Measurements from ENCODE around the gene ZDHHC1. TPM values are rescaled to one million over a fixed set of nuclear protein-coding genes. Genes with fewer than 3 reads are reported as not detected.

The ZDHHC1 gene
- polyA plus RNA-seq, 3 donors: 3.3 to 14.2 (median 6.0) TPM

DNA sequence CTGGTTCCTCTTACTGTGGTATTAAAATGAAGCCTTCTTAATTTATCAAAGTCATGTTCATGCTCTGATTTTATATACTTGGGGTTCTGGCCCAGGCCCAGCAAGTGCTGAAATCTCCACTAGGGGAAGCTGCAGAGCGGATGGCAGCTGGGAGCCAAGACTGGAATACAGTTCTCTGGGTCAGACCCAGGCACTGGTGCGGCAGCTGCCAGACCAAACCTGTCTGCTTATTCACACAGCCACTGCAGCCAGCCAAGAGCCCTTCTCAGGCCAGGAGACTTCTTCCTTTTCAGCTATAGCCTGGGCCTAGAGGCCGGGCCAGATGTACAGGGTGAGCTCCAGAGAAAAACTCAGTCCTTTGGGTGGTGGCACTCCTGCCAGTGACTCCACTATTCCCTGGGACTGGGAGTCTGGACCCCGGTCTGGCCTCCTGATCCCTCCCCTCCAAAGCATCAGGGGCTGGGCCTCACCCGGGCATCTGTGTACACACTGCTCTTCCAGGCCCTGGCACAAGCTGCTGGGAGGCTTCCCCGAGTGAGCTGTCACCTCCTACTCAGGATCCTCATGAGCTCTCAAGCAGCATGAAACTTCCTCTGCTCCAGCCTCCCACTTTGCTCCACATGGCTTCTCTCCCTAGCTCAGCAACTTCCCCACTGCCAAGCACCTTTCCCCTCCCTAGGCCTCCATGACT lies 40.3 kb upstream of the ZDHHC1 start:
- no peak overlapping the region for H3K9ac ChIP-seq (ENCODE audit: insufficient read depth, low read length, poor library complexity, severe bottlenecking)
- Mint-ChIP-seq H3K9me3 (peaks cover 0 to 2% (median 0%) of the 10 kb centered on the region in 7 donors), H3K4me1 (peaks cover 23% of the 10 kb centered on the region), H3K27ac (peak overlapping the region in 4 of 7 donors; percentile 19 to 80 (median 68)), H3K27me3 (ENCODE audit: low read depth in 3 of 3) (no peaks in the 10 kb centered on the region), H3K36me3 (peaks cover 52 to 84% of the 10 kb centered on the region in 2 donors), H3K4me3 (no peak overlapping the region)
- no peaks in the 10 kb centered on the region for H3K27me3 ChIP-seq (ENCODE audit: control insufficient read depth in 2 of 2, insufficient read depth in 2 of 2, low read length in 2 of 2)
- peaks cover 75 to 93% of the 10 kb centered on the region in 2 donors for H3K36me3 ChIP-seq (replicated peaks in 1 of 2; ENCODE audit: control insufficient read depth in 1 of 2, insufficient read depth in 2 of 2, low read length in 2 of 2)
- TF ChIP-seq, protein P1, sequence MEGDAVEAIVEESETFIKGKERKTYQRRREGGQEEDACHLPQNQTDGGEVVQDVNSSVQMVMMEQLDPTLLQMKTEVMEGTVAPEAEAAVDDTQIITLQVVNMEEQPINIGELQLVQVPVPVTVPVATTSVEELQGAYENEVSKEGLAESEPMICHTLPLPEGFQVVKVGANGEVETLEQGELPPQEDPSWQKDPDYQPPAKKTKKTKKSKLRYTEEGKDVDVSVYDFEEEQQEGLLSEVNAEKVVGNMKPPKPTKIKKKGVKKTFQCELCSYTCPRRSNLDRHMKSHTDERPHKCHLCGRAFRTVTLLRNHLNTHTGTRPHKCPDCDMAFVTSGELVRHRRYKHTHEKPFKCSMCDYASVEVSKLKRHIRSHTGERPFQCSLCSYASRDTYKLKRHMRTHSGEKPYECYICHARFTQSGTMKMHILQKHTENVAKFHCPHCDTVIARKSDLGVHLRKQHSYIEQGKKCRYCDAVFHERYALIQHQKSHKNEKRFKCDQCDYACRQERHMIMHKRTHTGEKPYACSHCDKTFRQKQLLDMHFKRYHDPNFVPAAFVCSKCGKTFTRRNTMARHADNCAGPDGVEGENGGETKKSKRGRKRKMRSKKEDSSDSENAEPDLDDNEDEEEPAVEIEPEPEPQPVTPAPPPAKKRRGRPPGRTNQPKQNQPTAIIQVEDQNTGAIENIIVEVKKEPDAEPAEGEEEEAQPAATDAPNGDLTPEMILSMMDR (IDR thresholded peaks at IDR 0.05): peak; percentile 57
- DNase-seq: no peak
- H3K27ac ChIP-seq (ENCODE audit: low read depth in 1 of 2, low read length in 2 of 2): peak overlapping the region in 1 of 2 donors; percentile 18
- intact Hi-C loops (cut with micrococcal nuclease): no loop called here
- peaks cover 100% of the 10 kb centered on the region for H4K20me1 ChIP-seq (ENCODE audit: insufficient read depth, low read length)
- peaks cover 10 to 22% of the 10 kb centered on the region in 2 donors for H3K4me1 ChIP-seq (ENCODE audit: control insufficient read depth in 1 of 2, insufficient read depth in 2 of 2, low read length in 2 of 2)
- no peaks in the 10 kb centered on the region for H3K9me3 ChIP-seq (replicated peaks in 1 of 2; ENCODE audit: control insufficient read depth in 1 of 2, insufficient read depth in 1 of 2, low read length in 2 of 2)
- no peak overlapping the region for H3K4me2 ChIP-seq (replicated peaks; ENCODE audit: extremely low read depth, low read length, poor library complexity, severe bottlenecking)
- H3K79me2 ChIP-seq (ENCODE audit: insufficient read depth, low read length): peaks cover 100% of the 10 kb centered on the region
- 71% methylated on average over 5 of the region's 6 CpGs for WGBS (ENCODE audit: insufficient coverage)
- no peak overlapping the region for H3K4me3 ChIP-seq (replicated peaks in 1 of 3; ENCODE audit: low read depth in 2 of 3, low read length in 3 of 3)
- no peak overlapping the region for H2AFZ ChIP-seq (ENCODE audit: insufficient read depth, low read depth, low read length, poor library complexity, severe bottlenecking)

DNA sequence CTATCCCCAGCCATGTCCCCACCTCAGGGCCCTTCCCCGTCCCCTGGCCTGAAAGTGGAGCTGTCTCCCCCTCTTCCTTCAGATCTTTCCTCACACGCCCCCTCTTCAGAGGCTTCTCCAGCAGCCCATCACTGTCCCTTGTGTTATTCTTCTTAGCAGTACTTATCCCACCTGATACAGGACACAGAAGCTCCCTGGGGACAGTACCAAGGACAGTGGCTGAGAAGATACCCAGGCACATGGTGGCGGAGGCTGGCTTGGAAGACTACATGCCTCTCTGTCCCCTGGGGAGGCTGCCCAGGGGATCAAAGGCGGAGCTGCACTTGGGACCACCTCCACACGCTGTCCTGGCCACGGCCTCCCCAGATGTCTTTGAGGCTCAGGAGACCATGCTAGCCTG lies 38.6 kb upstream of the ZDHHC1 start:
- DNase-seq: no peak
- H3K36me3 Mint-ChIP-seq: peaks cover 55 to 87% of the 10 kb centered on the region in 2 donors
- peak overlapping the region in 2 of 7 donors; percentile 31 to 87 for H3K27ac Mint-ChIP-seq

More for the DNA sequence above, 38.6 kb upstream of the ZDHHC1 start:
- Histone ChIP-seq H3K4me1 (ENCODE audit: control insufficient read depth in 1 of 2, insufficient read depth in 2 of 2, low read length in 2 of 2) (peaks cover 6 to 8% of the 10 kb centered on the region in 2 donors), H2AFZ (ENCODE audit: insufficient read depth, low read depth, low read length, poor library complexity, severe bottlenecking) (no peak overlapping the region), H3K27ac (ENCODE audit: low read depth in 1 of 2, low read length in 2 of 2) (no peak overlapping the region), H3K4me3 (replicated peaks in 1 of 3; ENCODE audit: low read depth in 2 of 3, low read length in 3 of 3) (no peak overlapping the region), H3K9me3 (replicated peaks in 1 of 2; ENCODE audit: control insufficient read depth in 1 of 2, insufficient read depth in 1 of 2, low read length in 2 of 2) (no peaks in the 10 kb centered on the region), H3K79me2 (ENCODE audit: insufficient read depth, low read length) (peaks cover 100% of the 10 kb centered on the region), H3K36me3 (replicated peaks in 1 of 2; ENCODE audit: control insufficient read depth in 1 of 2, insufficient read depth in 2 of 2, low read length in 2 of 2) (peaks cover 82 to 93% of the 10 kb centered on the region in 2 donors), H4K20me1 (ENCODE audit: insufficient read depth, low read length) (peaks cover 100% of the 10 kb centered on the region), H3K27me3 (ENCODE audit: control insufficient read depth in 2 of 2, insufficient read depth in 2 of 2, low read length in 2 of 2) (no peaks in the 10 kb centered on the region), H3K9ac (ENCODE audit: insufficient read depth, low read length, poor library complexity, severe bottlenecking) (no peak overlapping the region), H3K4me2 (replicated peaks; ENCODE audit: extremely low read depth, low read length, poor library complexity, severe bottlenecking) (no peak overlapping the region)
- intact Hi-C loops (cut with micrococcal nuclease): no loop called here
- TF ChIP-seq, protein P1 (IDR thresholded peaks at IDR 0.05): no peak
- H3K4me3 Mint-ChIP-seq: no peak overlapping the region
- peaks cover 10% of the 10 kb centered on the region for H3K4me1 Mint-ChIP-seq
- no peaks in the 10 kb centered on the region for H3K27me3 Mint-ChIP-seq (ENCODE audit: low read depth in 3 of 3)
- peaks cover 0 to 2% (median 0%) of the 10 kb centered on the region in 7 donors for H3K9me3 Mint-ChIP-seq
- WGBS (ENCODE audit: insufficient coverage): 100% methylated on average over 6 of the region's 6 CpGs
